Epithelial cell of proximal tubule (primary cell): ENCODE data around the gene CYB5A. TPM values are rescaled to one million over a fixed set of nuclear protein-coding genes. Genes with fewer than 3 reads are reported as not detected.

Experiments
- DNase-seq: peaks from one replicate; pipeline ENCODE4 v3.0.0-alpha.2; 2011; ENCODE audit warnings: low read depth
- H3K4me3 ChIP-seq: 2 replicates; pipeline ENCODE4 v1.5.1; 2011; ENCODE audit warnings: low read depth, mild to moderate bottlenecking, low read length
- total RNA-seq: library from RNA; depleted of rRNA; stranded (reverse); fragments of >200 nt; gene quantifications from 2 replicates; pipeline ENCODE4 v1.2.3, GENCODE V29; 2015
- TF ChIP-seq, protein P1 (sequence below): conservative IDR thresholded peaks from 2 replicates; pipeline ENCODE4 v1.5.1; 2012; ENCODE audit warnings: low read depth, mild to moderate bottlenecking, low read length

Gene CYB5A
- total RNA-seq, 1 donor from 2014 or later: 140 TPM

DNA sequence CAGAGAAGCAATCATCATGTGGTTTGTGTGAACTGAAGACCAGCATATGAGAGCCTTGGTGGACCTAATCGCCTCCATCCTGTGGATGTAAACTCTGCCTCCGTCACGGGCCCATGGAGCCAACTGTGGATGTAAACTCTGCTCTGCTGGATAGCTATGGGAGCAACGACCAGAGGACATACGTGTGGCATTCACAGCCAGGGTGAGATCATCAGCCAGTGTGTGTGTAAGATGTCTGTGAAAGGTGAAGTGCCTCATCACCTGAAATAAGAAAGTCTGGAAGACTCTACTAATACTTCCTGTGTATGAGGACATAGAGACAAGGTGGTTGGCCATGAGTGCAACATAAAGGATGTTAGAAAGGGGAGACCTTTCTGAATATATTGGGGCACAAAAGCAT is 63.5 kb downstream of the CYB5A start:
- H3K4me3 ChIP-seq: no peak overlapping the region
- no peak for DNase-seq
- TF ChIP-seq, protein P1, sequence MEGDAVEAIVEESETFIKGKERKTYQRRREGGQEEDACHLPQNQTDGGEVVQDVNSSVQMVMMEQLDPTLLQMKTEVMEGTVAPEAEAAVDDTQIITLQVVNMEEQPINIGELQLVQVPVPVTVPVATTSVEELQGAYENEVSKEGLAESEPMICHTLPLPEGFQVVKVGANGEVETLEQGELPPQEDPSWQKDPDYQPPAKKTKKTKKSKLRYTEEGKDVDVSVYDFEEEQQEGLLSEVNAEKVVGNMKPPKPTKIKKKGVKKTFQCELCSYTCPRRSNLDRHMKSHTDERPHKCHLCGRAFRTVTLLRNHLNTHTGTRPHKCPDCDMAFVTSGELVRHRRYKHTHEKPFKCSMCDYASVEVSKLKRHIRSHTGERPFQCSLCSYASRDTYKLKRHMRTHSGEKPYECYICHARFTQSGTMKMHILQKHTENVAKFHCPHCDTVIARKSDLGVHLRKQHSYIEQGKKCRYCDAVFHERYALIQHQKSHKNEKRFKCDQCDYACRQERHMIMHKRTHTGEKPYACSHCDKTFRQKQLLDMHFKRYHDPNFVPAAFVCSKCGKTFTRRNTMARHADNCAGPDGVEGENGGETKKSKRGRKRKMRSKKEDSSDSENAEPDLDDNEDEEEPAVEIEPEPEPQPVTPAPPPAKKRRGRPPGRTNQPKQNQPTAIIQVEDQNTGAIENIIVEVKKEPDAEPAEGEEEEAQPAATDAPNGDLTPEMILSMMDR: no peak

DNA sequence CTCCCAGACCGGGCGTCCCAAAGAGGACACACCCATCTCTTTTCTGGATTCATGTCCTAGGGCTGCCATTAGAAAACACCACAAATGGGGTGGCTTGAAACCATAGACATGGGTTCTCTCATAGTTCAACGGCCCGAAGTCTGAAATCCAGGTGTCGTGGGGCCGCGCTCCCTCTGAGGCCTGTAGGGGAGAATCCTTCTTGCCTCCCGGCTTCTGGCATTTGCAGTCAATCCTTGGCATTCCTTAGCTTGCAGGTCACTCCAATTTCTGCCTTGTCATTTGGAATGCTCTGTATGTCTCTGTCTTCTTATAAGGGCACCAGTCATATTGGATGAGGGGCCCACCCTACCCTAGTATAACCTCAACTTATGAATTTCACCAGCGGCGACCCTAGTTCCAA is 65.1 kb downstream of the CYB5A start:
- no peak for DNase-seq
- H3K4me3 ChIP-seq: no peak overlapping the region
- TF ChIP-seq, protein P1: no peak

DNA sequence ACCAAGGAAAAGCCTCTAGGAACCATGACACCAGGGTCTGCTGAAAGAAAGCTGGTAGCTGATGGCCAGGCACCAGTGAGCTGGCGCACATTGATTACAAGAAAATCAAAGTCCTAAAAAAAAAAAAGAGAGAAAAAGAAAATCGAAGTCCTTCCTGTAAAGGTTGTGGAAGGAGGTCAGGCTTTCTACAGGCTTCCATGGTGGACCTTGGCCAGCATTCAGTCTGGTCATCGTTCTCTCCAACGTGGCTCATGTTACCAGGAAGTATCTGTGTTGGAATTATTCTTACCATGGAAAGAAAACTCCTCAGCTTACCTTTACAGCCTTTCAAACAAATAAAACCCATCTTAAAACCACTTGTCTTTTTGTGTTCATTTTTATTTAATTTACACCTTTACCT is 65.6 kb downstream of the CYB5A start:
- no peak overlapping the region for H3K4me3 ChIP-seq
- TF ChIP-seq, protein P1: no peak
- no peak for DNase-seq

DNA sequence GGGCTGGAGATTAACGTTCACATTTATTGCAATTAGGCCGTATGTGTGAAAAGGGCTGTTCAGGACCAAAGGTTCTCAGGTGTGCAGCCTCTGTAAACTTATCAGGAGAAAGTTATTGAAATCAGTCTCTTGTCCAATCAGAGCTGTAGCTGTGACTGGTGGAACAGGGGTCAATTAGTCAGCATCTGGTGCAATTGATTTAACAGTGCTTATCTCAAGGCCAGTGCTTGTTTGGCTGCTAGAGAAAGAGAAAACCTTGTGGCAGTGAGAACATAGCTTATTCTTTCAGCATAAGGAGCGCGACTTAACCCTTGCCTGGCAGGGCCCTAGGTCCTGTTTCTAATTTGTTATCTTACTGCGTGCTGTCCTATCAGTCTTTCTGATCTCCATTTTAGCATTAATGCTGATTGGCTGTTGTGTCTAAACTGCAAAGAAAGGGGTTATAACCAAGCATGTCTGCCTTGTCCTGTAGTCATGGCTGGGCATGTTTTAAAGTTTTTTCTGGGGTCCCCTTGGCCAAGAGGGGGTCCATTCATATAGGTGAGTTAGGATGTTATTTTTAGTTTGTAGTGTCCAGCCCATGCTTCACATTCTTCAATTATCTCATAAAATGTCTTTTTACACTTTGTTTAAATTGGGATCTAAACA is 66.4 kb downstream of the CYB5A start:
- no peak for DNase-seq
- TF ChIP-seq, protein P1: no peak
- no peak overlapping the region for H3K4me3 ChIP-seq

DNA sequence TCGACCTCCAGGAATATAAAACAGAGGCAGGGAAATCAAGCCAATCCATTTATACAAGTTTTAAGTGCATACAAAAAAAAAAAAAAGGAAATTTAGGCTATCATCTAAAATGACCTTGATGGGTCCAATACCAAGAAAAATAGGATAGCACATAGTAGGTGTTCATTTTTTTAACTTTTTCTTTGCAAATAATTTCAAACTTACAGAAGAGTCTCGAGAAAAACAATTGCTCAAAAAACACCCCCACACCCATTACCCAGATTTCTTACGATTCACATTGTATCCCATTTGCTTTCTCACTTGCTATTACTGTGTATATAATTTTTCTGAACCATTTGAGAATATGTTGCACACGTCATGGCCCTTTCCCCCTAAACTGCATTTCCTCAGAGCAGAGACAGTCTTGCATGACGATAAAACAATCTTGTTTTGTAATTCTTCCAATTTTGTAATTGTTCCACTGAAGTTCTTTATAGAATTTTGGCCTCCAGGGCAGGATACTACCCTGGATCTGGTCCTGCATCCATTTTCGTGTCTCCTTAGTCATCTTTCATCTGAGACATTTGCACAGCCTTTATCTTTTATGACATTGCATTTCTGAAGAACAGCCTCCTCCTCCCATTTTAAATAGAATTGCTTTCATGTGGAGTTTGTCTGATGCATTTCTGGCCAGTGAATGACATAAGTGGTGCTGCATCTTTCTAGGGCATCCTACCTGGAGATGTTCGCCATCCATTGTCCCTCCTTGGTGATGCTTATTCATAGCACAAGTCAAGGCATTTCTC is 68.9 kb downstream of the CYB5A start:
- TF ChIP-seq, protein P1: no peak
- DNase-seq: no peak
- H3K4me3 ChIP-seq: no peak overlapping the region

DNA sequence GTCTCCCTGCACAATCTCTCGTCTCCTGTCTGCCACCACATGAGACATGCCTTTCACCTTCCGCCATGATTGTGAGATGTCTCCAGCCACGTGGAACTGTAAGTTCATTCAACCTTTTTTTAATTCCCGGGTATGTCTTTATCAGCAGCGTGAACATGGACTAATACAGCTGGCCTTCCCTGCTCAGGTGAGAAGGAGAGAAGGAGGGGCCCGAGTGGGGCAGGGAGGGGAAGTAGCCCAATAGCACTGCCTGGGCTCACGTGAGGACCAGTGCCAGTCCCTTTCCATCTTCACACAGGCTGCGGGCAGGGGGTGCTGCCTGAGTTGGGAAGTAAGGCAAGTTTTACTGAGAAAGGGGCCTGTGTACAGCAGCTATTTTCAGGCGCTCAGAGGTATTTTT is 70.7 kb downstream of the CYB5A start:
- TF ChIP-seq, protein P1: no peak

More for the DNA sequence above, 70.7 kb downstream of the CYB5A start:
- H3K4me3 ChIP-seq: no peak overlapping the region
- DNase-seq: no peak
